Activated naive CD8-positive, alpha-beta T cell treated with anti-CD3 and anti-CD28 coated beads, Interleukin-2, amount 50 U/mL, for 24 hours (primary cell): ENCODE results near the gene LDLRAD4.

ENCODE experiments used
- ATAC-seq: fragments of 150-1000 bp; cut with Tn5 transposase; one replicate; pipeline ENCODE4 v1.10.0; 2021
- DNase-seq: peaks from one replicate; pipeline ENCODE4 v3.0.0; 2021
- H3K27ac Mint-ChIP-seq: one replicate; pipeline ENCODE4 v1.8.0; 2021; ENCODE audit warnings: mild to moderate bottlenecking, mixed read lengths
- H3K27me3 Mint-ChIP-seq: one replicate; pipeline ENCODE4 v1.8.0; 2021; ENCODE audit warnings: mixed read lengths
- H3K36me3 Mint-ChIP-seq: one replicate; pipeline ENCODE4 v1.8.0; 2021; ENCODE audit warnings: low read depth, mixed read lengths
- H3K4me1 Mint-ChIP-seq: one replicate; pipeline ENCODE4 v1.8.0; 2021; ENCODE audit warnings: mixed read lengths
- H3K4me3 Mint-ChIP-seq: one replicate; pipeline ENCODE4 v1.8.0; 2021; ENCODE audit warnings: mild to moderate bottlenecking, moderate library complexity, mixed read lengths
- H3K9me3 Mint-ChIP-seq: one replicate; pipeline ENCODE4 v1.8.0; 2021; ENCODE audit warnings: mixed read lengths

LDLRAD4 gene

GRCh38 chr18:13496691-13497281 lies 278.2 kb downstream of the LDLRAD4 start:
- Mint-ChIP-seq H3K9me3 (peaks cover 16% of the 10 kb centered on the region), H3K4me3 (no peak overlapping the region), H3K27ac (no peak overlapping the region), H3K36me3 (peaks cover 23% of the 10 kb centered on the region), H3K27me3 (no peaks in the 10 kb centered on the region), H3K4me1 (peaks cover 24% of the 10 kb centered on the region)
- ATAC-seq (no peak), DNase-seq (no peak)

- Mint-ChIP-seq H3K36me3 (peaks cover 23% of the 10 kb centered on the region), H3K9me3 (peaks cover 16% of the 10 kb centered on the region), H3K4me3 (no peak overlapping the region), H3K27me3 (no peaks in the 10 kb centered on the region), H3K4me1 (peaks cover 33% of the 10 kb centered on the region), H3K27ac (no peak overlapping the region)
- ATAC-seq = no peak
- DNase-seq = no peak
Observed at GRCh38 chr18:13499803-13500202, 281.2 kb downstream of the LDLRAD4 start.

- Mint-ChIP-seq H3K4me3 (no peak overlapping the region), H3K27ac (no peak overlapping the region), H3K27me3 (no peaks in the 10 kb centered on the region), H3K9me3 (peaks cover 16% of the 10 kb centered on the region), H3K4me1 (peaks cover 33% of the 10 kb centered on the region), H3K36me3 (peaks cover 23% of the 10 kb centered on the region)
- DNase-seq (no peak), ATAC-seq (no peak)
Observed at GRCh38 chr18:13500227-13500865, 281.8 kb downstream of the LDLRAD4 start.

GRCh38 chr18:13500869-13501542 lies 282.4 kb downstream of the LDLRAD4 start:
- peaks cover 34% of the 10 kb centered on the region for H3K4me1 Mint-ChIP-seq
- peaks cover 23% of the 10 kb centered on the region for H3K36me3 Mint-ChIP-seq
- peaks cover 16% of the 10 kb centered on the region for H3K9me3 Mint-ChIP-seq
- ATAC-seq (no peak), DNase-seq (no peak)
- H3K4me3 Mint-ChIP-seq = no peak overlapping the region
- H3K27me3 Mint-ChIP-seq = no peaks in the 10 kb centered on the region
- no peak overlapping the region for H3K27ac Mint-ChIP-seq

GRCh38 chr18:13501543-13501887 lies 283.0 kb downstream of the LDLRAD4 start:
- Mint-ChIP-seq H3K27ac (no peak overlapping the region), H3K36me3 (peaks cover 23% of the 10 kb centered on the region), H3K4me1 (peaks cover 32% of the 10 kb centered on the region), H3K27me3 (no peaks in the 10 kb centered on the region), H3K4me3 (no peak overlapping the region), H3K9me3 (peaks cover 16% of the 10 kb centered on the region)
- no peak for ATAC-seq
- DNase-seq = no peak

- Mint-ChIP-seq H3K36me3 (peaks cover 23% of the 10 kb centered on the region), H3K9me3 (peaks cover 16% of the 10 kb centered on the region), H3K27me3 (no peaks in the 10 kb centered on the region), H3K27ac (no peak overlapping the region), H3K4me3 (no peak overlapping the region), H3K4me1 (peaks cover 29% of the 10 kb centered on the region)
- no peak for DNase-seq
- peak; percentile 74 for ATAC-seq
Observed at GRCh38 chr18:13501891-13502290, 283.3 kb downstream of the LDLRAD4 start.

- no peak overlapping the region for H3K27ac Mint-ChIP-seq
- no peak for DNase-seq
- peaks cover 21% of the 10 kb centered on the region for H3K36me3 Mint-ChIP-seq
- H3K4me3 Mint-ChIP-seq = no peak overlapping the region
- H3K27me3 Mint-ChIP-seq = no peaks in the 10 kb centered on the region
- H3K4me1 Mint-ChIP-seq = peaks cover 29% of the 10 kb centered on the region
- H3K9me3 Mint-ChIP-seq = peaks cover 14% of the 10 kb centered on the region
- ATAC-seq = no peak
Observed at GRCh38 chr18:13502585-13502984, 284.0 kb downstream of the LDLRAD4 start.

GRCh38 chr18:13503836-13504235 lies 285.3 kb downstream of the LDLRAD4 start:
- H3K4me3 Mint-ChIP-seq = no peak overlapping the region
- DNase-seq (no peak), ATAC-seq (no peak)
- peaks cover 11% of the 10 kb centered on the region for H3K9me3 Mint-ChIP-seq
- no peaks in the 10 kb centered on the region for H3K27me3 Mint-ChIP-seq
- H3K27ac Mint-ChIP-seq = no peak overlapping the region
- H3K4me1 Mint-ChIP-seq = peaks cover 29% of the 10 kb centered on the region
- peaks cover 11% of the 10 kb centered on the region for H3K36me3 Mint-ChIP-seq

- Mint-ChIP-seq H3K27me3 (no peaks in the 10 kb centered on the region), H3K4me1 (peaks cover 23% of the 10 kb centered on the region), H3K27ac (no peak overlapping the region), H3K4me3 (no peak overlapping the region), H3K36me3 (peaks cover 2% of the 10 kb centered on the region), H3K9me3 (no peaks in the 10 kb centered on the region)
- no peak for ATAC-seq
- DNase-seq = no peak
Observed at GRCh38 chr18:13505780-13506345, 287.3 kb downstream of the LDLRAD4 start.

GRCh38 chr18:13510594-13510993 lies 292.0 kb downstream of the LDLRAD4 start:
- no peak overlapping the region for H3K27ac Mint-ChIP-seq

GRCh38 chr18:13511961-13512577 lies 293.5 kb downstream of the LDLRAD4 start:
- H3K9me3 Mint-ChIP-seq = no peaks in the 10 kb centered on the region
- no peak for DNase-seq
- no peak for ATAC-seq
- H3K4me3 Mint-ChIP-seq = no peak overlapping the region
- H3K4me1 Mint-ChIP-seq = peaks cover 28% of the 10 kb centered on the region
- H3K27me3 Mint-ChIP-seq = no peaks in the 10 kb centered on the region
- H3K36me3 Mint-ChIP-seq = peaks cover 3% of the 10 kb centered on the region
- H3K27ac Mint-ChIP-seq = no peak overlapping the region

More at GRCh38 chr18:13510594-13510993, 292.0 kb downstream of the LDLRAD4 start:
- no peak for DNase-seq
- Mint-ChIP-seq H3K4me3 (no peak overlapping the region), H3K27me3 (no peaks in the 10 kb centered on the region), H3K9me3 (no peaks in the 10 kb centered on the region), H3K36me3 (peaks cover 2% of the 10 kb centered on the region), H3K4me1 (peaks cover 33% of the 10 kb centered on the region)
- ATAC-seq = no peak

GRCh38 chr18:13513021-13513420 lies 294.5 kb downstream of the LDLRAD4 start:
- no peaks in the 10 kb centered on the region for H3K27me3 Mint-ChIP-seq
- ATAC-seq (peak; percentile 98), DNase-seq (peak; percentile 21)
- no peak overlapping the region for H3K4me3 Mint-ChIP-seq
- H3K36me3 Mint-ChIP-seq = peaks cover 9% of the 10 kb centered on the region
- H3K27ac Mint-ChIP-seq = no peak overlapping the region
- peaks cover 28% of the 10 kb centered on the region for H3K4me1 Mint-ChIP-seq
- H3K9me3 Mint-ChIP-seq = no peaks in the 10 kb centered on the region

GRCh38 chr18:13513481-13513880 lies 294.9 kb downstream of the LDLRAD4 start:
- Mint-ChIP-seq H3K27me3 (no peaks in the 10 kb centered on the region), H3K36me3 (peaks cover 12% of the 10 kb centered on the region), H3K27ac (no peak overlapping the region), H3K4me1 (peaks cover 28% of the 10 kb centered on the region), H3K4me3 (no peak overlapping the region), H3K9me3 (no peaks in the 10 kb centered on the region)
- DNase-seq = no peak
- ATAC-seq = no peak

GRCh38 chr18:13514558-13514957 lies 296.0 kb downstream of the LDLRAD4 start:
- DNase-seq (no peak), ATAC-seq (no peak)
- H3K27me3 Mint-ChIP-seq = no peaks in the 10 kb centered on the region
- no peak overlapping the region for H3K27ac Mint-ChIP-seq
- H3K9me3 Mint-ChIP-seq = no peaks in the 10 kb centered on the region
- peaks cover 28% of the 10 kb centered on the region for H3K4me1 Mint-ChIP-seq
- H3K36me3 Mint-ChIP-seq = peaks cover 15% of the 10 kb centered on the region
- H3K4me3 Mint-ChIP-seq = no peak overlapping the region
